ENCODE data around the gene WDR74. TPM values are rescaled to one million over a fixed set of nuclear protein-coding genes. Genes with fewer than 3 reads are reported as not detected.
A peak's percentile ranks its signal among the peaks of the same experiment; 100 is the strongest.

WDR74 gene
- total and polyA plus RNA-seq, 9 of the 15 experiments (the other 6 are each of a cell fraction or from before 2014, with no cell fraction given), result 32.7 to 210 (median 114) TPM

GRCh38 chr11:62882788-62883501 lies 43.6 kb upstream of the WDR74 start (continued):
- TF ChIP-seq ID3 (CRISPR knock-in tag; IDR thresholded peaks at IDR 0.05) (no peak), ID3 (tag; IDR thresholded peaks at IDR 0.05) (no peak), TFAP4 (CRISPR knock-in tag; IDR thresholded peaks at IDR 0.05; ENCODE audit: borderline replicate concordance) (0 out of 2 replicates have a peak, but pooled peaks have one; percentile 46), CHD7 (IDR thresholded peaks at IDR 0.05; ENCODE audit: low read depth, low read length) (no peak), HOXB6 (CRISPR knock-in tag; IDR thresholded peaks at IDR 0.05; ENCODE audit: borderline replicate concordance) (no peak), NR2C2 (CRISPR knock-in tag; IDR thresholded peaks at IDR 0.05) (no peak), NR2C2 (tag; IDR thresholded peaks at IDR 0.05) (no peak), CBX8 (IDR thresholded peaks at IDR 0.05; ENCODE audit: borderline replicate concordance, extremely low read depth, low read depth, low read length, poor library complexity, severe bottlenecking) (no peak), TBP (optimal IDR thresholded peaks at IDR 0.05; ENCODE audit: low read depth, low read length) (no peak), POLR2AphosphoS2 (IDR thresholded peaks at IDR 0.05; ENCODE audit: low read length) (no peak; the same call in 1 of the 2 replicates), SRF (CRISPR knock-in tag; IDR thresholded peaks at IDR 0.05) (0 out of 4 replicates have a peak, but pooled peaks of 1 of the 2 experiments have one; percentile 24)

Data from K562 (cell line).